H7 (cell line): ENCODE data around the gene TBC1D24. TPM values are rescaled to one million over a fixed set of nuclear protein-coding genes. Genes with fewer than 3 reads are reported as not detected.
"Not testable (repeated sequence)": the region's sequence is repeated elsewhere in the genome, so short reads cannot be mapped to it uniquely, and the experiment has no call there.

Experiments
- DNase-seq: peaks from one replicate; pipeline ENCODE4 v3.0.0; 2012
- H3K27me3 ChIP-seq: 2 replicates; pipeline ENCODE4 v1.6.0; 2011; ENCODE audit warnings: mild to moderate bottlenecking, low read length; ENCODE audit not compliant: control insufficient read depth, insufficient read depth
- H3K36me3 ChIP-seq: replicated peaks from 2 replicates; pipeline ENCODE4 v1.5.1; 2011; ENCODE audit warnings: low read length; ENCODE audit not compliant: control insufficient read depth, insufficient read depth
- H3K4me3 ChIP-seq: 2 replicates; pipeline ENCODE4 v1.5.1; 2011; ENCODE audit warnings: low read depth, mild to moderate bottlenecking, control low read depth, low read length, moderate library complexity; ENCODE audit not compliant: insufficient read depth
- total RNA-seq: library from RNA; depleted of rRNA; stranded (reverse); fragments of >200 nt; shearing (Covaris generic); gene quantifications from 2 replicates; pipeline ENCODE4 v1.2.3, GENCODE V29; 2014

TBC1D24 gene
- total RNA-seq, 1 experiment from 2014 or later: 12.3 TPM

- DNase-seq: no peak
- Histone ChIP-seq H3K27me3 (no peaks in the 10 kb centered on the region), H3K4me3 (no peak overlapping the region), H3K36me3 (peaks cover 55% of the 10 kb centered on the region)
These were observed 37.7 kb upstream of the TBC1D24 start for GRCh38 chr16:2437032-2437790.

- Histone ChIP-seq H3K4me3 (no peak overlapping the region), H3K27me3 (no peaks in the 10 kb centered on the region), H3K36me3 (peaks cover 47% of the 10 kb centered on the region)
- no peak for DNase-seq
These were observed 36.8 kb upstream of the TBC1D24 start for GRCh38 chr16:2438121-2438520.

GRCh38 chr16:2439598-2439997 is 35.3 kb upstream of the TBC1D24 start:
- Histone ChIP-seq H3K36me3 (peaks cover 50% of the 10 kb centered on the region), H3K27me3 (no peaks in the 10 kb centered on the region), H3K4me3 (no peak overlapping the region)
- DNase-seq: no peak

DNA sequence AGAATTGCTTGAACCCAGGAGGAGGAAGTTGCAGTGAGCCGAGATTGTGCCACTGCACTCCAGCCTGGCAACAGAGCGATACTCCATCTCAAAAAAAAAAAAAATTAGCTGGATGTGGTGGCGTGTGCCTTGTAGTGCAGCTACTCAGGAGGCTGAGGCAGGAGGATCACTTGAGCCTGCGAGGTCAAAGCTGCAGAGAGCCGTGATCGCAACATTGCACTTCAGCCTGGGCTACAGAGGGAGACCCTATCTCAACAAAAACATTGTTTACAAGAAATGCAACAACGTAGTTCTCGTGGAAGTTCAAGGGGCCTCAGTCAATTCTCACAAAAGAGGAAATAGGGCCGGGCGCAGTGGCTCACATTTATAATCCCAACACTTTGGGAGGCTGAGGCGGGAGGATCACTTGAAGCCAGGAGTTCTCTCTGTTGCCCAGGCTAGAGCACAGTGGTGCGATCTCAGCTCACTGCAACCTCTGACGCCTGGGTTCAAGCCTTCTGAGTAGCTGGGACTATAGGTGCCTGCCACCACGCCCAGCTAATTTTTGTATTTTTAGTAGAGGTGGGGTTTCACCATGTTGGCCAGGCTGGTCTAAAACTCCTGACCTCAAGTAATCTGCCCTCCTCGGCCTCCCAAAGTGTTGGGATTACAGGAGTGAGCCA is 33.7 kb upstream of the TBC1D24 start:
- not testable (repeated sequence) for DNase-seq, H3K27me3 ChIP-seq, H3K4me3 ChIP-seq
- H3K36me3 ChIP-seq: peaks cover 54% of the 10 kb centered on the region

GRCh38 chr16:2443555-2443954 is 31.4 kb upstream of the TBC1D24 start:
- Histone ChIP-seq H3K4me3 (no peak overlapping the region), H3K36me3 (peaks cover 51% of the 10 kb centered on the region), H3K27me3 (no peaks in the 10 kb centered on the region)
- DNase-seq: no peak

DNA sequence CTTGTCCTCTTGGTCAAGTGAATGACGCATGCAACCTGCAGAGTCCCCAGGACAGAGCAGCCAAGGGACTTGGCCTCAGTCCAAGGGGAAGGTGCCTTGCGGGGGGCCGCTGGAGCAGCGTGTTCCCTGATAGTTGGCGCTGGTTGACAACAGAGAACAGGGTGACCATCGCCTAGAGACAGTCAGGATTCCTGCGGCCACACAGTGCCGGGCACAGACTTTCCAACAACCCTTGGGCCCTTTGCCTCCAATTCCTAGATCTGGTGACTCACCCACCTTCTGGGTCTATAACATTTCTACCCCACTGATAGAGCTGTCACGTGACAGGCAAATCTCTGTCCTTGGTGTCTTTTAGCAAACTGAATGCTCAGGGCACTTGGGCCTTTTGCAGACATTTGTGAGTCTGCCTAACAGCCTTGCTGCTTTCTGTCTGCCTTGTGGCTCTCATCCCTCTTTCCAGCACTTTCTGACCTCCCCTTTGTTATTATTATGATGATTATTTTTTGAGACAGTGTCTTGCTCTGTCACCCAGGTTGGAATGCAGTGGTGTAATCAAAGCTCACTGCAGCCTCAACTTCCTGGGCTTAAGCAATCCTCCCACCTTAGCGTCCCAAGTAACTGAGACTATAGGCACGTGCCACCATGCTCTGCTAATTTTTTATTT is 26.9 kb upstream of the TBC1D24 start:
- Histone ChIP-seq H3K36me3 (peaks cover 61% of the 10 kb centered on the region), H3K27me3 (no peaks in the 10 kb centered on the region), H3K4me3 (no peak overlapping the region)
- no peak for DNase-seq

DNA sequence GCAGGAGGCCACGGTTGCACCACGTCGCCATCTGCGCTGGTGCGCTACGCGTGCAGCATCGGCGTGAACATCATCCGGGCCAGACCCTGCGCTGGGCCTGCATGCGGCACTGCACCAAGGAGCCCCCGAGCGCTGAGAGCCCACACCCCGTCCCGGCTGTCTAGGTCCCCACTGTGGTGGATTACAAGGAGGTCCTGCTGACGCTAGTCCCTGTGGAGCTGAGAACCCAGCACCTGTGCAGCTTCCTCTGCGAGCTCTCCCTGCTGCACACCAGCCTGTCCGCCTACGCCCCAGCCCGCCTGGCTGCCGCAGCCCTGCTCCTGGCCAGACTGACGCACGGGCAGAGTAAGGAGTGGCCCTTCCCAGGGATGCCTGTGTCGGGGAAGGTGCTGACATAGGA is 25.8 kb upstream of the TBC1D24 start:
- Histone ChIP-seq H3K4me3 (no peak overlapping the region), H3K27me3 (no peaks in the 10 kb centered on the region), H3K36me3 (peaks cover 63% of the 10 kb centered on the region)
- no peak for DNase-seq

DNA sequence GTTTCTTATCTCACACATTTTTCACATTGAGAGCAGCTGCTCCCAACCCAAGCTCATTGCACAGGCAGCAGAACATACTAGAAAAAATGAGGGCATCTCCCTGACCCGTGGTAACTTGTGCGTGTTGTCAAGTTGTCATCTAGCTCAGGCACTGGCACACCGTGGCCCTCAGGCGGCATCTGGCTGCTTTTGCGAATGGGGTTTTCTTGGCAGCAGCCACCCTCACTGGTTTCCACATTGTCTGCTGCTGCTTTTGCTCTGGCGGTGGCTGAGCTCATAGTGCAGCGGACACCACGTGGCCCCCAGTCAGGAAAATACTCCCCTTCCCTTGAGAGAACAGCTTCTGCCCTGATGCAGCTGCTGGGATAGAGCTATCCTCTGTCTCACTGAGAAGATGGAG is 24.4 kb upstream of the TBC1D24 start:
- H3K36me3 ChIP-seq: peaks cover 57% of the 10 kb centered on the region
- DNase-seq: no peak
- H3K4me3 ChIP-seq: no peak overlapping the region
- no peaks in the 10 kb centered on the region for H3K27me3 ChIP-seq

GRCh38 chr16:2450975-2451381 is 23.9 kb upstream of the TBC1D24 start:
- DNase-seq: peak; percentile 30
- Histone ChIP-seq H3K4me3 (no peak overlapping the region), H3K36me3 (peaks cover 55% of the 10 kb centered on the region), H3K27me3 (no peaks in the 10 kb centered on the region)

DNA sequence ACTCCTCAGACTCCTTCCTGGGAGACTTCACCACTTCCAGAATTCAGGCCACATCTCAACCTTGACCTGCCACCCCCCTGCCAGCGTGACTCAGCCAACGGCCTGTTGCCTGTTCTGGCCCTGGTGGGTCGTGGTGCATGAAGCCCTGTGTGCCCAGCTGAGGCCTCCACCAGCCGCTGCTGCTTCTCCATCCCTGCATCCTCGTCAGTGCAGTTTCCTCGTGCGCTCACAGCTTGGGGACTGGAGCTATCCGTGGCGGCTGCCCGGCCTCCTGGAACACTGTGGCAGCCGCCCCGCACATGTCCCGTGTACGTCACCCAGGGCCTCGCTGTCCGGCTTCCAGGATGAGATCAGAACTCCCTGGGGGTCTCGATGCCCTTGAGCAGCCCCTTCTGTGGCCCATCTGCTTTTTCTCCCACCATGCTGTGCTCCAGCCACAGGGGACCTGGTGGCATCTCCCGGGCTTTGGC is 23.0 kb upstream of the TBC1D24 start:
- DNase-seq: no peak
- H3K27me3 ChIP-seq: no peaks in the 10 kb centered on the region
- peaks cover 55% of the 10 kb centered on the region for H3K36me3 ChIP-seq
- H3K4me3 ChIP-seq: no peak overlapping the region

DNA sequence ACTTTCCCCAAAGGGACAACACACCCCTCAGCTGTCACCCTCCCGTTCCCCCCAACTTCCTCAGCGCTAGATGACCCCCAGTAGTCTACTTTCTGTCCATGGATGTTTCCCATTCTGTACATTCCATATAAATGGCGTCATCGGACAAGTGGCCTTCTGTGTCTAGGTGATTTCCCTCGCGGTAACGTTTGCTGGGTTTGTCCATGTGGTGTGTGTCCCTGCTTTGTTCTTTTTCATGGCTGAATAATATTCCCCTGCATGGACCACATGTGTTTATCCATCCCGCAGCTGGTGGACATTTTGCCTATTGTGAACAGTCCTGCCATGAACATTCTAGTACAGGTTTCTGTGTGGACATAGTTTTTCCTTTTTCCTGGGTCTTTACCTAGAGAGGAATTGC is 22.3 kb upstream of the TBC1D24 start:
- Histone ChIP-seq H3K27me3 (no peaks in the 10 kb centered on the region), H3K4me3 (no peak overlapping the region), H3K36me3 (peaks cover 58% of the 10 kb centered on the region)
- DNase-seq: no peak

- H3K36me3 ChIP-seq: peaks cover 41% of the 10 kb centered on the region
- DNase-seq: peak; percentile 26
These were observed 19.7 kb upstream of the TBC1D24 start for GRCh38 chr16:2455081-2455845.

DNA sequence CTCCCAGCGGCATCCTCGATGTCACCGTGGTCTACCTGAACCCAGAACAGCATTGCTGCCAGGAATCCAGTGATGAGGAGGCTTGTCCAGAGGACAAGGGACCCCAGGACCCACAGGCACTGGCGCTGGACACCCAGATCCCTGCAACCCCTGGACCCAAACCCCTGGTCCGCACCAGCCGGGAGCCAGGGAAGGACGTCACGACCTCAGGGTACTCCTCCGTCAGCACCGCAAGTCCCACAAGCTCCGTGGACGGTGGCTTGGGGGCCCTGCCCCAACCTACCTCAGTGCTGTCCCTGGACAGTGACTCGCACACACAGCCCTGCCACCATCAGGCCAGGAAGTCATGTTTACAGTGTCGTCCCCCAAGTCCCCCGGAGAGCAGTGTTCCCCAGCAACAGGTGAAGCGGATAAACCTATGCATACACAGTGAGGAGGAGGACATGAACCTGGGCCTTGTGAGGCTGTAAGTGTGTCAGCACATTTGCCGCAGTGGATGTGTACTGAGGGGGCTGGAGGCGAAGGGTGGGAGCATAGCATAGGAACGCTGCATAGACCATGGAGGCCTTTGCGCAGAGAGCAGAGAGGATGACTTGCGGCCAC is 18.3 kb upstream of the TBC1D24 start:
- H3K27me3 ChIP-seq: no peaks in the 10 kb centered on the region
- H3K36me3 ChIP-seq: peaks cover 35% of the 10 kb centered on the region
- no peak overlapping the region for H3K4me3 ChIP-seq

More at GRCh38 chr16:2455081-2455845, 19.7 kb upstream of the TBC1D24 start:
- Histone ChIP-seq H3K27me3 (no peaks in the 10 kb centered on the region), H3K4me3 (no peak overlapping the region)

GRCh38 chr16:2457267-2457666 is 17.7 kb upstream of the TBC1D24 start:
- Histone ChIP-seq H3K27me3 (no peaks in the 10 kb centered on the region), H3K4me3 (no peak overlapping the region), H3K36me3 (peaks cover 30% of the 10 kb centered on the region)
- no peak for DNase-seq

More for the DNA sequence above, 18.3 kb upstream of the TBC1D24 start:
- no peak for DNase-seq
